IPS-15b (cell line): ENCODE data around the gene AGRN.
"Not testable (repeated sequence)": the region's sequence is repeated elsewhere in the genome, so short reads cannot be mapped to it uniquely, and the experiment has no call there.

Source experiments
- H3K27me3 ChIP-seq: one replicate; pipeline ENCODE4 v1.6.1; 2013; ENCODE audit warnings: low read length; ENCODE audit not compliant: control insufficient read depth, insufficient read depth
- H3K36me3 ChIP-seq: one replicate; pipeline ENCODE4 v1.6.1; 2013; ENCODE audit warnings: low read length; ENCODE audit not compliant: control insufficient read depth, insufficient read depth
- H3K4me1 ChIP-seq: one replicate; pipeline ENCODE4 v1.6.1; 2013; ENCODE audit warnings: mild to moderate bottlenecking, low read length; ENCODE audit not compliant: control insufficient read depth, insufficient read depth
- H3K4me3 ChIP-seq: one replicate; pipeline ENCODE4 v1.5.1; 2013; ENCODE audit warnings: low read depth, low read length
- H3K9ac ChIP-seq: one replicate; pipeline ENCODE4 v1.6.1; 2013; ENCODE audit warnings: low read depth, mild to moderate bottlenecking, low read length
- H3K9me3 ChIP-seq: one replicate; pipeline ENCODE4 v1.6.1; 2013; ENCODE audit warnings: mild to moderate bottlenecking, low read length; ENCODE audit not compliant: control insufficient read depth, insufficient read depth

Gene AGRN

DNA sequence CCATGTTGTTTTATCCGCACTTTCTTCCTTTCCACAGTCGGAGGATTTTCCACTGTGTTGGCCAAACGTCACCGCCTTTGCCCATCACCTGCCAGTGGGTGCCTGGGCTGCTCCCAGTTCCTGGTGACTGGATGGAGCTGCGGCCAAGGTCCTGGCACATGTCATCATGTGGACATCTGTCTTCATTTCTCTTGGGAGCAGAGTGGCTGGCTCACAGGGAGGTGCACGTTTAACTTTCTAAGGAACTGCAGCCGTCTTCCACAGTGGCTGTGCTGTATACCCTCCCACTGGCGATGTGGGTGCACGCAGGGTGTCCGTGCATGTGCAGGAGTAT is 73.7 kb downstream of the AGRN start:
- H3K4me3 ChIP-seq, result no peak overlapping the region
- no peaks in the 10 kb centered on the region for H3K27me3 ChIP-seq
- peaks cover 2% of the 10 kb centered on the region for H3K9me3 ChIP-seq
- H3K36me3 ChIP-seq, result peaks cover 4% of the 10 kb centered on the region
- no peak overlapping the region for H3K9ac ChIP-seq
- no peaks in the 10 kb centered on the region for H3K4me1 ChIP-seq

GRCh38 chr1:1094981-1095380 is 75.1 kb downstream of the AGRN start:
- Histone ChIP-seq H3K4me1 (no peaks in the 10 kb centered on the region), H3K9me3 (peaks cover 2% of the 10 kb centered on the region), H3K4me3 (no peak overlapping the region), H3K9ac (no peak overlapping the region), H3K36me3 (peaks cover under 1% of the 10 kb centered on the region), H3K27me3 (no peaks in the 10 kb centered on the region)

GRCh38 chr1:1096136-1096535 is 76.2 kb downstream of the AGRN start:
- not testable (repeated sequence) for H3K9me3 ChIP-seq, H3K4me1 ChIP-seq, H3K9ac ChIP-seq, H3K36me3 ChIP-seq, H3K4me3 ChIP-seq, H3K27me3 ChIP-seq

- peaks cover 2% of the 10 kb centered on the region for H3K9me3 ChIP-seq
- H3K36me3 ChIP-seq, result no peaks in the 10 kb centered on the region
- H3K4me1 ChIP-seq, result no peaks in the 10 kb centered on the region
- no peaks in the 10 kb centered on the region for H3K27me3 ChIP-seq
- H3K9ac ChIP-seq, result no peak overlapping the region
- no peak overlapping the region for H3K4me3 ChIP-seq
Observed at GRCh38 chr1:1098681-1099421, 78.9 kb downstream of the AGRN start.

GRCh38 chr1:1099506-1100183 is 79.7 kb downstream of the AGRN start:
- Histone ChIP-seq H3K27me3 (no peaks in the 10 kb centered on the region), H3K4me1 (no peaks in the 10 kb centered on the region), H3K9me3 (peaks cover 2% of the 10 kb centered on the region), H3K4me3 (no peak overlapping the region), H3K36me3 (peaks cover 4% of the 10 kb centered on the region), H3K9ac (no peak overlapping the region)

DNA sequence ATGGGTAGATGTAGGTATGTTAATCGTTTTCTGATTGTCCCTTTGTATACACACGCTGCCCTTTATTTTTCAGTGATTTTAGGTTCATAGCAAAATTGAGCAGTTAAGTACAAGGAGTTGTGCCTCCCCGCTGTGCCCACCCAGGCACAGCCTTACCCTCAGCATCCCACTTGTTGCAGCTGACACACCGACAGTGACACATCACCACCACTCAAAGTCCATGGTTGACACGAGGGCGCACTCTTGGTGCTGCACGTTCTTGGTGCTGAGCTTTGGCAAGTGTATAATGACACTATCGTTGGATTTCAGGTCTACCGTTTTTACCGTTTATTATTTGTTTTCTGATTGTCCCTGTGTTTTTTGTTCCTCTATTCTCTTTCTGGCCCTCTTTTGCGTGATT is 80.4 kb downstream of the AGRN start:
- Histone ChIP-seq H3K36me3 (peaks cover 4% of the 10 kb centered on the region), H3K27me3 (no peaks in the 10 kb centered on the region), H3K4me1 (no peaks in the 10 kb centered on the region), H3K9me3 (peaks cover 2% of the 10 kb centered on the region), H3K9ac (no peak overlapping the region), H3K4me3 (no peak overlapping the region)

DNA sequence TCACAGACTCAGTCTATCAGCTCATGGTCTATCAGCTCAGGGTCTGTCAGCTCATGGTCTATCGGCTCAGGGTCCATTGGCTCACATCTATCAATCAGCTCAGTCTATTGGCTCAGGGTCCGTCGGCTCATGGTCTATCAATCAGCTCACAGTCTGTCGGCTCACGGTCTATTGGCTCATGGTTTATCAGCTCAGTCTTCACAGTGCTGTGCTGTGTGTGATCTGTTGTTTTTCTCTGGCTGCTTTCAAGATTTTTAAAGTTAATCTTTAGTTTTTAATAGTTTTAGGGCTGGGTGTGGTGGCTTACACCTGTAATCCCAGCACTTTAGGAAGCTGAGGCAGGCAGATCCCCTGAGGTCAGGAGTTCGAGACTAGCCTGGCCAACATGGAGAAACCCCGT is 81.6 kb downstream of the AGRN start:
- Histone ChIP-seq H3K36me3 (peaks cover 4% of the 10 kb centered on the region), H3K4me1 (no peaks in the 10 kb centered on the region), H3K9ac (no peak overlapping the region)

GRCh38 chr1:1104152-1104551 is 84.2 kb downstream of the AGRN start:
- not testable (repeated sequence) for H3K4me3 ChIP-seq, H3K9ac ChIP-seq, H3K4me1 ChIP-seq, H3K9me3 ChIP-seq, H3K27me3 ChIP-seq, H3K36me3 ChIP-seq

More for the DNA sequence above, 81.6 kb downstream of the AGRN start:
- Histone ChIP-seq H3K4me3 (no peak overlapping the region), H3K9me3 (no peaks in the 10 kb centered on the region), H3K27me3 (no peaks in the 10 kb centered on the region)
